K562 (cell line): Measurements from ENCODE around the gene DKC1. TPM values are rescaled to one million over a fixed set of nuclear protein-coding genes. Genes with fewer than 3 reads are reported as not detected.

Experiments
- ATAC-seq: fragments of 200-7000 bp; cut with Tn5 transposase; 3 replicates; pipeline ENCODE4 v1.9.1; 2020; ENCODE audit warnings: moderate library complexity
- BruUV-seq: library from RNA; stranded (reverse); fragments of 400-500 nt; replicated peaks from 2 replicates; lab custom pipeline; 2021; lab: Mats Ljungman, UMichigan
- CTCF ChIA-PET: fragments of 300-600 bp; formaldehyde crosslinking; extraction: SDS; loops from one replicate; lab custom pipeline; 2021; ENCODE audit warnings: low intra/inter-chr PET ratio; lab: Yijun Ruan, JAX
- POLR2A ChIA-PET: fragments of 300-600, 350-650 bp; sonication (Branson Sonifier 250); formaldehyde crosslinking; extraction: SDS; loops from one replicate; lab custom pipeline; 2021; ENCODE audit warnings: antibody characterized with exemption, inconsistent platforms; lab: Yijun Ruan, JAX
- DNase-seq, 4 experiments: peaks; one replicate each; pipeline versions ENCODE4 v3.0.0 to v3.0.0-alpha.2; 2011 to 2018; ENCODE audit warnings: low spot score in 3 of 4, mixed read lengths in 3 of 4; ENCODE audit errors: extremely low read depth in 1 of 4
- FAIRE-seq: peaks from 2 replicates; lab custom pipeline; 2011; peaks lifted over from hg19 to GRCh38; lab: Jason Lieb, UNC
- H2AFZ ChIP-seq: 2 replicates; pipeline ENCODE4 v1.6.0; 2011; ENCODE audit warnings: low read depth, low read length, control low read depth, inconsistent platforms
- H3K27ac ChIP-seq: fragments of 200-600 bp; 3 replicates; pipeline ENCODE4 v1.8.0; 2011; ENCODE audit warnings: low read depth, mild to moderate bottlenecking, control low read depth, inconsistent platforms, low read length, moderate library complexity, mixed read lengths; ENCODE audit errors: extremely low read depth
- H3K27me3 ChIP-seq, 2 experiments: fragments of 300-600 bp in 1 of 2; 2 replicates in 1 of 2; 3 replicates in 1 of 2; pipeline versions ENCODE4 v1.6.0 to v1.8.0; 2011; ENCODE audit warnings: inconsistent platforms in 2 of 2, low read length in 2 of 2, mild to moderate bottlenecking in 1 of 2, mixed read lengths in 1 of 2, moderate library complexity in 1 of 2; ENCODE audit not compliant: control insufficient read depth in 2 of 2, insufficient read depth in 2 of 2
- H3K36me3 ChIP-seq: fragments of 300-600 bp; 3 replicates; pipeline ENCODE4 v1.8.0; 2011; ENCODE audit warnings: mild to moderate bottlenecking, low read length, inconsistent platforms; ENCODE audit not compliant: control insufficient read depth, insufficient read depth
- H3K4me1 ChIP-seq, 2 experiments: fragments of 200-600 bp in 1 of 2; replicated peaks in 1 of 2; 2 replicates in 1 of 2; 3 replicates in 1 of 2; pipeline versions ENCODE4 v1.5.1 to v1.8.0; 2011; ENCODE audit warnings: inconsistent platforms in 2 of 2, low read length in 2 of 2, mild to moderate bottlenecking in 1 of 2, mixed read lengths in 1 of 2, moderate library complexity in 1 of 2; ENCODE audit not compliant: control insufficient read depth in 2 of 2, insufficient read depth in 2 of 2
- H3K4me2 ChIP-seq: 2 replicates; pipeline ENCODE4 v1.6.1; 2011; ENCODE audit warnings: low read length, control low read depth, inconsistent platforms, mixed read lengths; ENCODE audit not compliant: insufficient read depth
- H3K4me3 ChIP-seq: fragments of 200-600 bp; sonication (generic), shearing (Covaris generic); 2 replicates; pipeline ENCODE4 v1.5.1; 2016; ENCODE audit warnings: control low read depth, inconsistent platforms
- H3K79me2 ChIP-seq: fragments of 200-600 bp; 3 replicates; pipeline ENCODE4 v1.8.0; 2011; ENCODE audit warnings: low read length, inconsistent platforms; ENCODE audit not compliant: control insufficient read depth, insufficient read depth
- H3K9ac ChIP-seq, 2 experiments: 2 replicates each; pipeline versions ENCODE4 v1.6.0 to v1.6.1; 2011; ENCODE audit warnings: low read depth in 2 of 2, low read length in 2 of 2, control low read depth in 1 of 2, inconsistent platforms in 1 of 2, mild to moderate bottlenecking in 1 of 2, mixed read lengths in 1 of 2; ENCODE audit not compliant: insufficient read depth in 1 of 2
- H3K9me1 ChIP-seq: one replicate; pipeline ENCODE4 v1.6.0; 2011; ENCODE audit warnings: inconsistent platforms, mild to moderate bottlenecking, low read length, moderate library complexity; ENCODE audit not compliant: control insufficient read depth, insufficient read depth
- H3K9me3 ChIP-seq: replicated peaks from 2 replicates; pipeline ENCODE4 v1.5.1; 2011; ENCODE audit warnings: low read depth, low read length, inconsistent platforms; ENCODE audit not compliant: control insufficient read depth, insufficient read depth
- H4K20me1 ChIP-seq: replicated peaks from 2 replicates; pipeline ENCODE4 v1.6.1; 2011; ENCODE audit warnings: low read length, inconsistent platforms, mixed read lengths; ENCODE audit not compliant: control insufficient read depth, insufficient read depth
- ARID3B ChIP-seq: fragments of 250-450 bp; sonication (Bioruptor Pico); IDR thresholded peaks from 2 replicates; pipeline ENCODE4 v1.4.0; 2020; ENCODE audit warnings: borderline replicate concordance
- CBFA2T2 ChIP-seq: fragments of 450-650 bp; conservative IDR thresholded peaks from 2 replicates; pipeline ENCODE4 v1.6.1; 2017; ENCODE audit warnings: mild to moderate bottlenecking
- CREB1 ChIP-seq, 2 experiments: sonication (generic) in 1 of 2; formaldehyde crosslinking in 1 of 2; IDR thresholded peaks; 2 replicates each; pipeline versions ENCODE4 v1.6.1 to v1.8.0; 2012 to 2022; ENCODE audit warnings: inconsistent platforms in 1 of 2, mild to moderate bottlenecking in 1 of 2, missing genetic modification reagents in 1 of 2, moderate library complexity in 1 of 2
- DNMT1 ChIP-seq: fragments of 450-650 bp; IDR thresholded peaks from 2 replicates; pipeline ENCODE4 v1.6.1; 2016; ENCODE audit warnings: antibody characterized with exemption, mild to moderate bottlenecking
- FOXM1 ChIP-seq, 2 experiments: fragments of 450-650 bp in 1 of 2; sonication (generic) in 1 of 2; formaldehyde crosslinking in 1 of 2; IDR thresholded peaks; 2 replicates each; pipeline versions ENCODE4 v1.6.1 to v1.9.0; 2017 to 2022; ENCODE audit warnings: low read depth in 2 of 2, mild to moderate bottlenecking in 2 of 2, missing genetic modification reagents in 1 of 2, moderate library complexity in 1 of 2
- GTF2A2 ChIP-seq: IDR thresholded peaks from 2 replicates; pipeline ENCODE4 v1.6.1; 2016; ENCODE audit warnings: mild to moderate bottlenecking, missing genetic modification characterization, missing compliant biosample characterization
- HDAC3 ChIP-seq: fragments of 450-650 bp; IDR thresholded peaks from 2 replicates; pipeline ENCODE4 v1.6.1; 2018; ENCODE audit warnings: borderline replicate concordance, mild to moderate bottlenecking, moderate library complexity; ENCODE audit not compliant: partially characterized antibody
- KDM4B ChIP-seq, 2 experiments: fragments of 450-650 bp in 1 of 2; sonication (generic) in 1 of 2; IDR thresholded peaks; 2 replicates each; pipeline ENCODE4 v1.6.1; 2016 to 2017; ENCODE audit warnings: borderline replicate concordance in 2 of 2, antibody characterized with exemption in 1 of 2, low read depth in 1 of 2, mild to moderate bottlenecking in 1 of 2
- MTF1 ChIP-seq: fragments of 250-450 bp; sonication (Bioruptor Pico); IDR thresholded peaks from 2 replicates; pipeline ENCODE4 v1.9.0; 2021; ENCODE audit warnings: moderate library complexity, mild to moderate bottlenecking, inconsistent platforms, borderline replicate concordance
- POLR2AphosphoS5 ChIP-seq: IDR thresholded peaks from 2 replicates; pipeline ENCODE4 v1.6.1; 2011; ENCODE audit warnings: mild to moderate bottlenecking, low read depth, low read length, moderate library complexity; ENCODE audit not compliant: control insufficient read depth, insufficient read depth
- POLR2H ChIP-seq: IDR thresholded peaks from 2 replicates; pipeline ENCODE4 v1.6.1; 2016; ENCODE audit warnings: missing genetic modification characterization, low read depth, mild to moderate bottlenecking, control low read depth, missing compliant biosample characterization, moderate library complexity
- RAD51 ChIP-seq: fragments of 450-650 bp; IDR thresholded peaks from 2 replicates; pipeline ENCODE4 v1.7.1; 2016; ENCODE audit warnings: low read depth, mild to moderate bottlenecking, borderline replicate concordance
- SLC30A9 ChIP-seq: fragments of 250-450 bp; sonication (Bioruptor Pico); IDR thresholded peaks from 2 replicates; pipeline ENCODE4 v1.8.0; 2022; ENCODE audit warnings: mild to moderate bottlenecking, moderate library complexity
- XRCC3 ChIP-seq: fragments of 450-650 bp; IDR thresholded peaks from 2 replicates; pipeline ENCODE4 v1.6.1; 2017; ENCODE audit warnings: mild to moderate bottlenecking, moderate library complexity
- XRCC4 ChIP-seq: IDR thresholded peaks from one replicate; pipeline ENCODE4 v1.6.1; 2011; ENCODE audit not compliant: insufficient read depth, insufficient read length; ENCODE audit errors: extremely low read depth
- ZC3H11A ChIP-seq: IDR thresholded peaks from 2 replicates; pipeline ENCODE4 v1.6.1; 2012; ENCODE audit warnings: low read depth, low read length, improper control_type of control experiment
- ZNF311 ChIP-seq: fragments of 250-450 bp; sonication (Bioruptor Pico); IDR thresholded peaks from 2 replicates; pipeline ENCODE4 v1.4.0; 2020; ENCODE audit warnings: mild to moderate bottlenecking, moderate library complexity
- WGBS: fragments of 100-300 bp; shearing (Covaris generic); methylation state at CpG from one replicate; pipeline ENCODE4 v1.1.6; 2016; ENCODE audit warnings: low coverage, mixed read lengths; ENCODE audit not compliant: insufficient coverage; ENCODE audit errors: missing lambda C conversion rate; 5-methylcytosine and 5-hydroxymethylcytosine counted together
- in situ Hi-C: fragments of 300-500 bp; cut with MboI; formaldehyde crosslinking; loops from 4 replicates; pipeline ENCODE4 v1.15.0; 2018; ENCODE audit warnings: inconsistent platforms, mixed read lengths
- intact Hi-C: fragments of 100-400 bp; cut with micrococcal nuclease; formaldehyde crosslinking; loops from 2 replicates; pipeline ENCODE4 v1.14.2; 2022
- polyA plus RNA-seq, 8 experiments: library from polyadenylated mRNA; depleted of rRNA in 4 of 8; stranded (reverse) in 5 of 8; unstranded in 3 of 8; fragments of >200 nt; fragmentation: Nextera tagmentation in 2 of 8; fragmentation: Illumina TruSeq in 1 of 8; extraction: Ambion mirVana in 2 of 8; extraction: Trizol in 1 of 8; gene quantifications; 2 replicates each; pipeline versions ENCODE4 v1.2.1 to v1.2.3, GENCODE V29; 2011 to 2014; ENCODE audit warnings: inconsistent platforms in 1 of 8, missing spikeins in 1 of 8
- total RNA-seq, 7 experiments: library from RNA; depleted of rRNA in 6 of 7; stranded (reverse); fragments of >200 nt in 6 of 7; fragmentation: Illumina TruSeq in 2 of 7; extraction: Trizol in 2 of 7; gene quantifications; 2 replicates each; pipeline versions ENCODE4 v1.2.1 to v1.2.3, GENCODE V29; 2011 to 2021; ENCODE audit warnings: low replicate concordance in 1 of 7

Gene DKC1
- total and polyA plus RNA-seq, 9 of the 15 experiments (the other 6 are each of a cell fraction or from before 2014, with no cell fraction given): 205 to 313 (median 219) TPM

GRCh38 chrX:154737136-154737535 is 25.5 kb upstream of the DKC1 start:
- Histone ChIP-seq H3K4me3 (no peak overlapping the region), H3K79me2 (peaks cover 94% of the 10 kb centered on the region), H4K20me1 (no peaks in the 10 kb centered on the region), H3K9ac (no peak overlapping the region), H3K4me2 (no peak overlapping the region), H3K27me3 (no peaks in the 10 kb centered on the region), H3K36me3 (peaks cover 19% of the 10 kb centered on the region; the same call in 2 of the 3 replicates), H3K9me3 (no peaks in the 10 kb centered on the region), H3K9me1 (no peaks in the 10 kb centered on the region), H3K27ac (no peak overlapping the region; the same call in 2 of the 3 replicates), H2AFZ (no peak overlapping the region), H3K4me1 (peaks cover 4 to 49% of the 10 kb centered on the region in 2 experiments; a peak in 4 of 5 replicates)
- POLR2A ChIA-PET: interaction anchor here (0.6 to 1.2 kb wide), 2 partner anchors 10 to 19 kb away, joined by 3 to 4 read pairs; no protein-coding TSS in a partner anchor
- BruUV-seq: no TSS peak
- DNase-seq: no peak
- intact Hi-C loops (no loop called here), in situ Hi-C loops (loop anchor here (25.0 kb wide), 1 partner anchor 150 kb away; the partner anchor contains the start of gene CTAG1A)
- FAIRE-seq: no peak
- ATAC-seq: no peak
- CTCF ChIA-PET: no interaction called here
- TF ChIP-seq MTF1 (CRISPR knock-in tag) (no peak), KDM4B (IDR thresholded peaks at IDR 0.05; ENCODE audit: borderline replicate concordance in 2 of 2, low read depth in 1 of 2) (no peak), ZC3H11A (no peak), POLR2H (no peak), CBFA2T2 (no peak), GTF2A2 (tag) (no peak), HDAC3 (no peak), SLC30A9 (CRISPR knock-in tag) (no peak), ARID3B (CRISPR knock-in tag) (no peak), XRCC3 (no peak), POLR2AphosphoS5 (no peak), DNMT1 (no peak), CREB1 (IDR thresholded peaks at IDR 0.05) (no peak), CREB1 (CRISPR knock-in tag; IDR thresholded peaks at IDR 0.05) (no peak), FOXM1 (IDR thresholded peaks at IDR 0.05; ENCODE audit: low read depth) (no peak), FOXM1 (CRISPR knock-in tag; IDR thresholded peaks at IDR 0.05; ENCODE audit: low read depth) (no peak), ZNF311 (no peak), RAD51 (no peak), XRCC4 (no peak)
- WGBS: 73% methylated on average over 5 of the region's 5 CpGs
